NB4 (cell line): Measurements from ENCODE around the gene PPFIA1.

Experiments used
- CTCF ChIP-seq: IDR thresholded peaks from one replicate; pipeline ENCODE4 v1.5.1; 2012; ENCODE audit warnings: low read depth, low read length
- MAX ChIP-seq: IDR thresholded peaks from 2 replicates; pipeline ENCODE4 v1.6.1; 2011; ENCODE audit warnings: low read depth, low read length
- MYC ChIP-seq: IDR thresholded peaks from 2 replicates; pipeline ENCODE4 v1.6.1; 2011; ENCODE audit warnings: low read depth, low read length
- POLR2A ChIP-seq: IDR thresholded peaks from 2 replicates; pipeline ENCODE4 v1.6.1; 2011; ENCODE audit warnings: mild to moderate bottlenecking; ENCODE audit not compliant: insufficient read length; ENCODE audit errors: extremely low read depth

DNA sequence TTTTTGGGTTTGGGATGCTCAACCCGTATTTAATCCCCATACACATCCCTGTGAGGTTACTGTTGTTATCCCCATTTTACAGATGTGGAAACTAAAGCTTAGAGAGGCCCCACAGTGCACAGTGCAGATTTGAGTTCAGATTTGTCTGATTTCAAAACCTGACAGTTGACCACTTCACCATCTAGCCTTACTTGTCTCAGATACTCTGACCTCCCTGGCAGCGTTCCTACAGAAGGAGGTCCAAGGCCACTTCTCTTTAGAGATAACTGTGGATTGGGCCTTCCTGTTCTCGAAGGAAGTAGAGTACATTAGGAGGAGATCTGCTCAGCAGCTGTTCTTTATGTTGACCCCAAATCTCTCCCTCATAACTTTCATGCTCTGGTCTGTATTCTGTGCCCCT, 81.2 kb downstream of the PPFIA1 start:
- TF ChIP-seq POLR2A, result no peak
- no peak for TF ChIP-seq CTCF
- no peak for TF ChIP-seq MYC
- no peak for TF ChIP-seq MAX
